Vagina (tissue), 2 donors: ENCODE measurements around the gene KCTD5. TPM values are rescaled to one million over a fixed set of nuclear protein-coding genes. Genes with fewer than 3 reads are reported as not detected.
"Not testable (repeated sequence)": the region's sequence is repeated elsewhere in the genome, so short reads cannot be mapped to it uniquely, and the experiment has no call there.

Experiments
- DNase-seq, 2 donors: peaks; one replicate each; pipeline ENCODE4 v3.0.0-alpha.2; 2017; ENCODE audit errors: extremely low spot score in 2 of 2
- H3K27ac ChIP-seq: fragments of 200-600 bp; sonication (generic); one replicate; pipeline ENCODE4 v1.5.1; 2019
- H3K27me3 ChIP-seq: fragments of 200-600 bp; sonication (generic); one replicate; pipeline ENCODE4 v1.5.1; 2019
- H3K36me3 ChIP-seq, 2 donors: fragments of 200-600 bp; sonication (generic); one replicate each; pipeline ENCODE4 v1.5.1; 2017 to 2019
- H3K4me1 ChIP-seq: fragments of 200-600 bp; sonication (generic); one replicate; pipeline ENCODE4 v1.5.1; 2019
- H3K4me3 ChIP-seq, 2 donors: fragments of 200-600 bp; sonication (generic); 1 replicate in 1 of 2; 2 replicates in 1 of 2; pipeline ENCODE4 v1.5.1; 2016 to 2019
- H3K9me3 ChIP-seq: fragments of 200-600 bp; sonication (generic); one replicate; pipeline ENCODE4 v1.5.1; 2019
- POLR2A ChIP-seq, 2 donors: fragments of 450-650 bp; IDR thresholded peaks; one replicate each; pipeline ENCODE4 v1.6.1; 2017; ENCODE audit warnings: antibody characterized with exemption in 2 of 2, mild to moderate bottlenecking in 2 of 2, moderate library complexity in 2 of 2
- POLR2AphosphoS5 ChIP-seq, 2 donors: sonication (generic); formaldehyde crosslinking; IDR thresholded peaks; one replicate each; pipeline ENCODE4 v1.9.0; 2017; ENCODE audit warnings: antibody characterized with exemption in 2 of 2, mild to moderate bottlenecking in 2 of 2, low read depth in 1 of 2; ENCODE audit not compliant: insufficient read depth in 1 of 2
- intact Hi-C: fragments of 100-400 bp; cut with DNase I; formaldehyde crosslinking; loops from one replicate; pipeline ENCODE4 v1.15.1; 2023
- total RNA-seq: library from RNA; depleted of rRNA; stranded (reverse); fragments of >200 nt; gene quantifications from one replicate; pipeline ENCODE4 v1.2.3, GENCODE V29; 2016
- TF ChIP-seq, protein P1 (sequence below), 3 experiments: fragments of 450-650 bp in 2 of 3; fragments of 200-600 bp in 1 of 3; sonication (generic) in 1 of 3; IDR thresholded peaks; one replicate each; pipeline ENCODE4 v1.5.1; 2017 to 2019; ENCODE audit warnings: antibody characterized with exemption in 3 of 3, mild to moderate bottlenecking in 2 of 3, moderate library complexity in 2 of 3

KCTD5 gene
- total RNA-seq, 1 donor from 2014 or later = 19.4 TPM

GRCh38 chr16:2686912-2687507 is 4.7 kb downstream of the KCTD5 start:
- Histone ChIP-seq H3K4me1 (peaks cover 7% of the 10 kb centered on the region), H3K27ac (no peak overlapping the region), H3K4me3 (no peak overlapping the region), H3K9me3 (no peaks in the 10 kb centered on the region), H3K27me3 (no peaks in the 10 kb centered on the region), H3K36me3 (no peaks in the 10 kb centered on the region)
- TF ChIP-seq POLR2A (IDR thresholded peaks at IDR 0.05) (no peak), POLR2AphosphoS5 (IDR thresholded peaks at IDR 0.05; ENCODE audit: insufficient read depth in 1 of 2, low read depth in 1 of 2) (no peak)
- TF ChIP-seq, protein P1, sequence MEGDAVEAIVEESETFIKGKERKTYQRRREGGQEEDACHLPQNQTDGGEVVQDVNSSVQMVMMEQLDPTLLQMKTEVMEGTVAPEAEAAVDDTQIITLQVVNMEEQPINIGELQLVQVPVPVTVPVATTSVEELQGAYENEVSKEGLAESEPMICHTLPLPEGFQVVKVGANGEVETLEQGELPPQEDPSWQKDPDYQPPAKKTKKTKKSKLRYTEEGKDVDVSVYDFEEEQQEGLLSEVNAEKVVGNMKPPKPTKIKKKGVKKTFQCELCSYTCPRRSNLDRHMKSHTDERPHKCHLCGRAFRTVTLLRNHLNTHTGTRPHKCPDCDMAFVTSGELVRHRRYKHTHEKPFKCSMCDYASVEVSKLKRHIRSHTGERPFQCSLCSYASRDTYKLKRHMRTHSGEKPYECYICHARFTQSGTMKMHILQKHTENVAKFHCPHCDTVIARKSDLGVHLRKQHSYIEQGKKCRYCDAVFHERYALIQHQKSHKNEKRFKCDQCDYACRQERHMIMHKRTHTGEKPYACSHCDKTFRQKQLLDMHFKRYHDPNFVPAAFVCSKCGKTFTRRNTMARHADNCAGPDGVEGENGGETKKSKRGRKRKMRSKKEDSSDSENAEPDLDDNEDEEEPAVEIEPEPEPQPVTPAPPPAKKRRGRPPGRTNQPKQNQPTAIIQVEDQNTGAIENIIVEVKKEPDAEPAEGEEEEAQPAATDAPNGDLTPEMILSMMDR (IDR thresholded peaks at IDR 0.05) = no peak
- no peak for DNase-seq
- intact Hi-C loops = no loop called here

DNA sequence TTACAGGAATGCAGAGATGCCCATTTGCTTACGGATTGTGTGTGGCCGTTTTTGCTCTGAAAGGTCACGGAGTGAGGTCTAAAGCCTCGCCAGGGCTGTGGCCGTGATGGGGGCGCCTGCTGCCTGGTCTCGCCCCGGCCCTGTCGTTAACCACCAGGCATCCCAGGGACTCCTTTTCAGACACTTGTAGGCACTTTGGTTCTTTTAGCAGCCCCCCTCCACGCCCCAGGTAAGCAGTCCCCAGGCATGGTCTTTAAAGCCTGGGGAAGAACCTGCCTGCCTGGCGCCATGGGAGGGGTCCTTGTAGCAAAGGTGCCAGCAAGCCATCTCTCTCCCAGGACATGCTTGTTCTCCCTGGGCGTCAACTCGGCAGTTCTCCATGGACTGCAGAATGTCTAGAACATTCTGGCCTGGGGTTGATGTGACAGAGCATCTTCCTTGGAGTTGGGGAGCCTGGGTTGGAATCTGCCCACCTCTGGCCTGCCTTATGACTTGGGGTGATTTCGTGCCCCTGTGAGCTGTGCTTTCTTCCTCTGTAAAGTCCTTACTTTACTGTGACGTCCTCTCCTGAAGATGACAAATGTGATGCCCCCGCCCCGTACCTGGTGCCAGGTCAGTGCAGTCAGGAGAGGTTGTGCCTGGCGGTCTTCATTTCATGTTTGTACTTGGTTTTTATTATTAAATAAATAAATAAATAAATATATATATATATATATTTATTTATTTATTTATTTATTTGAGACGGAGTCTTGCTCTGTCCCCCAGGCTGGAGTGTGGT is 5.4 kb downstream of the KCTD5 start:
- H3K4me3 ChIP-seq = no peak overlapping the region

GRCh38 chr16:2689422-2689821 is 7.1 kb downstream of the KCTD5 start:
- intact Hi-C loops, H3K9me3 ChIP-seq, DNase-seq: not testable (repeated sequence)

More for the DNA sequence above, 5.4 kb downstream of the KCTD5 start:
- TF ChIP-seq, protein P1 (IDR thresholded peaks at IDR 0.05) = no peak
- TF ChIP-seq POLR2AphosphoS5 (IDR thresholded peaks at IDR 0.05; ENCODE audit: insufficient read depth in 1 of 2, low read depth in 1 of 2) (no peak), POLR2A (IDR thresholded peaks at IDR 0.05) (no peak)
- Histone ChIP-seq H3K27me3 (no peaks in the 10 kb centered on the region), H3K36me3 (no peaks in the 10 kb centered on the region), H3K9me3 (no peaks in the 10 kb centered on the region), H3K4me1 (peaks cover 12% of the 10 kb centered on the region), H3K27ac (no peak overlapping the region)
- intact Hi-C loops = no loop called here
- DNase-seq = no peak

DNA sequence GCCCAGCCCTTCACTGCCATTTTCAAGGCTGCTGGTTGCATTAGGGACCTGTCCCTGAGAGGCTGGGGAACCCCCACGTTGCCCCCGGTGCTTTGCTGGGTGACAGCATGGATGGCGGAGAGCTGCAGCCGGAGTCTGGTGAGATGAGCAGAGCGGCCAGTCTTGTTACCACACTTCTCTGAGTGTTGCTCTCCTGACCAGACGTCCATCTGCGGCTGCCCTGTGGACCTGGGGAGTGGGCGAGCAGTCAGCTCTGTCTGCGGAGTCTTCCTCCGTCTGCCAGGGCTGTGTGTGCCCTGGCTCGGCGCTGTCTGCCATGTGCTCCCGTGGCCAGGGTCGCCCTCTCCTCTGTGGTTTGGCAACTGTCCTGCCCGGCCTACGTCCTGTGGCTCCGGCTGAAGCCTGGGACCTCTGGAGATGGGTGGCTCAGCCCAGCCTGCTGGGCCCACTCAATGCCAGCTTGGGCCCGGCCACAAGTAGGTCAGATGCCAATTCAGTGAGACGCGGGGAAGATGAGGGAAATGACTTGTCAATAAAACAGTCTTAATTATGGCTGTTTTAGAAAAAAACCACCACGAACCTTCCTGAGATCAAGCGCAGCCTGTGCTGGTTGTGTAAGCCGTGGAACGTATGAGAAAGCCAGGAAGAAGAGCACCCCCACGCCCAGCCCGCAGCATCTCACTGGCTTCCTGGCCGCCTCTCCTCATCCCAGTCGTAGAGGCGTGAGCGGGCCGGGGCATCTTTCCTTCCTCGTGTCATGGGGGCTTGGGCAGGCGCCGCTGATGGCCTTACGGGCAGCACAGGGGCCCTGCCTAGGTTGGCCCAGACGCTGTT is 7.9 kb downstream of the KCTD5 start:
- Histone ChIP-seq H3K4me1 (peaks cover 12% of the 10 kb centered on the region), H3K27me3 (no peaks in the 10 kb centered on the region), H3K4me3 (no peak overlapping the region)

More at GRCh38 chr16:2689422-2689821, 7.1 kb downstream of the KCTD5 start:
- not testable (repeated sequence) for H3K36me3 ChIP-seq, H3K27me3 ChIP-seq, H3K27ac ChIP-seq, H3K4me3 ChIP-seq
- H3K4me1 ChIP-seq = peaks cover 14% of the 10 kb centered on the region

DNA sequence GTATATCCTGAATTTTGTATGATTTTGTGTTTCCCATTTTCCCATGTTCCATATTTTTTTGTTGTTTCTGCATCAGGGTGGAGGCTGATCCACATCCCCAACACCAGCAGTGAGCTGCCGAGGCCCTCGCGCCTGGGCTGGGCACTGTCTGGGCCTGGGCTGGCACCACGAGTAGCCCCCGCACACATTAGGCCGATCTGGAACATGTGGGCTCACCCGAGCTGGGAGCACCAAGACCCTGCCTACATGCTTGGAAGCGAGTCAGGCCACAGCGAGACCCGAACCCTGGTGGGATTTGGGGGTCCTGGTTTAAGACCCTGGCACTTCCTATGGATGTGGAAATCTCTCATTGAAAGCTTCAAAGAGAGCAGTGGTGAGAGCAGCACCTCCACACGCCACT is 8.5 kb downstream of the KCTD5 start:
- Histone ChIP-seq H3K4me3 (no peak overlapping the region), H3K9me3 (no peaks in the 10 kb centered on the region), H3K27ac (no peak overlapping the region), H3K4me1 (peaks cover 12% of the 10 kb centered on the region), H3K27me3 (no peaks in the 10 kb centered on the region), H3K36me3 (no peaks in the 10 kb centered on the region)
- intact Hi-C loops = no loop called here
- DNase-seq = no peak
- TF ChIP-seq POLR2AphosphoS5 (IDR thresholded peaks at IDR 0.05; ENCODE audit: insufficient read depth in 1 of 2, low read depth in 1 of 2) = no peak
- no peak for TF ChIP-seq POLR2A (IDR thresholded peaks at IDR 0.05)
- TF ChIP-seq, protein P1 (IDR thresholded peaks at IDR 0.05) = no peak

More for the DNA sequence above, 7.9 kb downstream of the KCTD5 start:
- TF ChIP-seq POLR2A (IDR thresholded peaks at IDR 0.05) = no peak
- TF ChIP-seq, protein P1 (IDR thresholded peaks at IDR 0.05) = no peak
- TF ChIP-seq POLR2AphosphoS5 (IDR thresholded peaks at IDR 0.05; ENCODE audit: insufficient read depth in 1 of 2, low read depth in 1 of 2) = no peak
- Histone ChIP-seq H3K36me3 (no peaks in the 10 kb centered on the region), H3K9me3 (no peaks in the 10 kb centered on the region), H3K27ac (no peak overlapping the region)
- DNase-seq = no peak
- intact Hi-C loops = no loop called here
